ENCODE results near the gene CLASP1.
A peak's percentile ranks its signal among the peaks of the same experiment; 100 is the strongest.

Gene CLASP1

DNA sequence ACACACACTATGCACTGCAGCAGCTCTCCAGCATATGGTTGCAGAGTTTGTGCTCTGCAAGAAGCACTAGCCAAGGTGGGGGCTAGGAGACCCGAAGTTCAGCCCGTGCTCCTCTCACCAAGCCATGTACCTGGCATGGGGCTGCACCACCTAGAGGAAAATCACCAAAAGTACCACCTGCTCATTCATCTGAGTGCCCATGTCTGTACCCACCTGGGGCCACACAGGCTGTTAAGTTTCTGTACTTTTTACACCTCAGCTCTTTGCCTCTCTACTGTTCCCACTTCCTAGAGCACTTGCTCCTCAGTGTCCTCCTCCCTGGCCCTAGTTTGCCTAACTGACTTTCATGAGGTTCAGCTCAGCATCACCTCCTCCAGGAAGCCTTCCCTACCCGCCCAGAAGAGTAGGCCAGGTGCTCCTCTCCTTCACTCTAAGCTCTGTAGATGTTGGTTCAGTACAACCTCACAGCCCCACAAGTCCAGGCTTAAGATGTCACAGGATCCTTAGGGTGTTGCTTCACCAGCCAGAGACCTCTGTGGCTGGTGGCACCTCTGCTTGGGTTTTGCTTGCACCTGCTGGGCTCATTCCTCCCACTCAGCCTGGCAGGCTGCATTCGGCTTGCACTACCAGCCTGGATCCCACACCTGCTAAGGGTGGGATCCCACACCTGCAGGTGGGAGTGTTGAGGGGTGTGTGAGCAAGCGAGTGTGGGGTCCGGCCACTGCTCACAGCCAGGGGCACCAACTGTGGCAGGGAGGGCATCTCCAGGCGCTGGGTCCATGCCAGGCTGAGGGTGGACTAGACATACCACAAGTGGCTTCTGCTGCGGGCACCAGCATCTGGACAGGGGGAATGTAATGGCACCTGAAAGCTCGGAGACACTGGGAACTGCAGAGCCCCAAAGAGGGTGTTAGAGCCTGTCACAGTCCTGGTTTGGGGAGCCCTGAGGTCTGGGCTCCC lies 354.1 kb downstream of the CLASP1 start:
- ChIA-PET POLR2A (no interaction called here), CTCF (interaction anchor here (0.6 to 1.8 kb wide), 3 partner anchors 11 to 218 kb away, joined by 3 to 6 read pairs (median 4); no protein-coding TSS in a partner anchor)

DNA sequence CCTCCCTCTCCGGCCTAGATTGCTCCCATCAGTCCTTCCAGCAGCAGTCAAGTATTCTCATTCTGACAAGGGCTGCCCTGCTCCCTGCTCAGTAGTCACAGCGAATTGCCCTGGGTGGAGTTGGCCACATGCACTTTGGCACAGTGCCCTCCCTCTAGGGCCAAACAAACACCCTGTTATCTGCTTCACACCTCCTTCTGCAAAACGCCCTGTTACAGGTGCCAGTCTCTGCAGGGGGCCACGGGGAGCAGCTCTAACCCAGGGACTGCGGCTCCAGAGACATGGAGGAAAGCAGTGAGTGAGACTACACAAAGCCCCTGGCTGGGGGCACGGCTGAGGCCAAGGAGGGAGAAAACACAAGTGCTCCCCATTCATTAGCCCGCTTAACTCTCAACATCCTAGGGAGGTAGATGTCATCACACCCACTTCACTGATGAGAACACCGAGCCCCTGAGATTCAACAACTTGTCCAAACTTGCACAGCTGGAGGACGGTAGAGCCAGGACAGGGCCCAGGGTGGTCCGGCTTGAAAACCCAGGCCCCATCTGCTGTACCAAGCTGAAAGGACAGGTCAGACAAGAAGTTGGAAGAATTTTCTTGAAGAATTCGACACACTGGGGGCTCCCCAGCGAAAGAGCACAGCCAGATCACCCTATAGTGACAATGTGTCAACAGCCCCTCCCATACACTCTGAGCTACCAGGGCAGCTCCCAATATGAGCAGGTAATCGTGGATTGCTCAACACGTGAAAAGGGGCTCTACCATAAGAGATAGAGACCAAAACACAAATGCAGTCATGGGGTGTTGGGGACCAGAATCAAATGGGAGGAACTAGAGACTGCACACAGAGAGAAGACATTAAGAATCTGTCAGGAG lies 355.6 kb downstream of the CLASP1 start:
- Histone ChIP-seq H3K9me3 (ENCODE audit: control extremely low read depth in 1 of 5, control insufficient read depth in 4 of 5, insufficient read depth in 2 of 5, low read depth in 1 of 5, low read length in 4 of 5) (peaks cover 0 to 5% (median 0%) of the 10 kb centered on the region in 5 experiments), H3K4me1 (ENCODE audit: control extremely low read depth in 1 of 4, control insufficient read depth in 4 of 4, insufficient read depth in 4 of 4, low read length in 3 of 4) (peaks cover 0 to under 1% (median 0%) of the 10 kb centered on the region in 4 experiments), H3K4me3 (ENCODE audit: control insufficient read depth in 1 of 7, extremely low read depth in 1 of 7, insufficient read depth in 4 of 7, low read depth in 2 of 7, low read length in 6 of 7) (no peak overlapping the region), H3K36me3 (ENCODE audit: control insufficient read depth in 4 of 4, insufficient read depth in 4 of 4, low read length in 3 of 4) (no peaks in the 10 kb centered on the region), H3K27ac (ENCODE audit: insufficient read depth in 1 of 2, low read depth in 1 of 2, low read length in 2 of 2, poor library complexity in 1 of 2, severe bottlenecking in 2 of 2) (no peak overlapping the region), H3K27me3 (replicated peaks in 2 of 5; ENCODE audit: control insufficient read depth in 4 of 5, insufficient read depth in 5 of 5, low read length in 4 of 5) (no peaks in the 10 kb centered on the region)
- POLR2A ChIA-PET = no interaction called here
- CTCF ChIA-PET = interaction anchor here (1.2 kb wide), 1 partner anchor 27 kb away, joined by 6 read pairs; no protein-coding TSS in a partner anchor
- peak in 1 of 3 donors; percentile 22 for DNase-seq
- 88% methylated on average over 14 of the region's 14 CpGs for WGBS (ENCODE audit: insufficient coverage)

More for the DNA sequence above, 354.1 kb downstream of the CLASP1 start:
- no peak overlapping the region for H3K4me3 ChIP-seq (ENCODE audit: control insufficient read depth in 1 of 7, extremely low read depth in 1 of 7, insufficient read depth in 4 of 7, low read depth in 2 of 7, low read length in 6 of 7)
- WGBS (ENCODE audit: insufficient coverage) = 95% methylated on average over 7 of the region's 9 CpGs
- no peaks in the 10 kb centered on the region for H3K27me3 ChIP-seq (replicated peaks in 2 of 5; ENCODE audit: control insufficient read depth in 4 of 5, insufficient read depth in 5 of 5, low read length in 4 of 5)
- H3K9me3 ChIP-seq (ENCODE audit: control extremely low read depth in 1 of 5, control insufficient read depth in 4 of 5, insufficient read depth in 2 of 5, low read depth in 1 of 5, low read length in 4 of 5) = peaks cover 0 to 5% (median 0%) of the 10 kb centered on the region in 5 experiments
- no peak overlapping the region for H3K27ac ChIP-seq (ENCODE audit: insufficient read depth in 1 of 2, low read depth in 1 of 2, low read length in 2 of 2, poor library complexity in 1 of 2, severe bottlenecking in 2 of 2)
- H3K36me3 ChIP-seq (ENCODE audit: control insufficient read depth in 4 of 4, insufficient read depth in 4 of 4, low read length in 3 of 4) = no peaks in the 10 kb centered on the region
- H3K4me1 ChIP-seq (ENCODE audit: control extremely low read depth in 1 of 4, control insufficient read depth in 4 of 4, insufficient read depth in 4 of 4, low read length in 3 of 4) = no peaks in the 10 kb centered on the region
- DNase-seq = no peak

DNA sequence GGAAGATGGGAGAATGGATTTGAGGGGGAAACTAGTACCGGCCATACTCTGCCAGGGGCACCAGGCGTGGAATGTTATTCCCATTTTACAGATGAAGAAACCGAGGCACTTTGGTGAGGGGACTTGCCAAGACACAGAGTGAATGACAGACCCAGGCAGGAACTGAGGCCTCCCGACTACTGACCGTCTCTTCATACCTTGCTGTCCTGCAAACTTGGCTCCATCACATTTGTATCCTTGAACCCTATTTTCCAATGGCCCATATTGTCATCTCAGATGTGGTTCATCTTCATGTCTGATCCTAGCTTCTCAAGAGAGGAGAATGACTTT lies 358.0 kb downstream of the CLASP1 start:
- CTCF ChIA-PET = interaction anchor here (0.9 kb wide), 1 partner anchor 196 kb away, joined by 3 read pairs; no protein-coding TSS in a partner anchor
- 98% methylated on average over 5 of the region's 5 CpGs for WGBS (ENCODE audit: insufficient coverage)

DNA sequence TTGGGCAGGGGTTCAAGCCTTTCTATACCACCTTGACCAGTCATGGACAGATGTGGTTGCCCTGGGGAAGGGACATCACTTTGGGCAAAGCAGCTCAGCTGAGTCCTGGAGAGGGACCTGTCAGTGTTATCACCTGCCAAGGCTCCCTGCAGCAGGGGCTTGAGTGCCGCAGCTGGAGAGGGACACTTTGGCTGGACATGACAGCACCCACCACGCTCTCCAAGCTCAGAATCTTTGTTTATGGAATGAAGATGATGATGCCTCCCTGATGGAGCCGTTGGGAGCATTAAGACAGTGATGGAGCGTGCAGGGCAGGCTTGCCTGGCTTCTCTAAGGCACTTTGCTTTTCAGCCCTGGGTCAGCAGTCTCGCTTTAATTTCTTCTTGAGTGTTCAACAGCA lies 360.0 kb downstream of the CLASP1 start:
- no peak for DNase-seq
- Histone ChIP-seq H3K4me1 (ENCODE audit: control extremely low read depth in 1 of 4, control insufficient read depth in 4 of 4, insufficient read depth in 4 of 4, low read length in 3 of 4) (peaks cover 0 to 37% (median 15%) of the 10 kb centered on the region in 4 experiments), H3K27ac (ENCODE audit: insufficient read depth in 1 of 2, low read depth in 1 of 2, low read length in 2 of 2, poor library complexity in 1 of 2, severe bottlenecking in 2 of 2) (no peak overlapping the region), H3K4me3 (ENCODE audit: control insufficient read depth in 1 of 7, extremely low read depth in 1 of 7, insufficient read depth in 4 of 7, low read depth in 2 of 7, low read length in 6 of 7) (no peak overlapping the region), H3K27me3 (replicated peaks in 2 of 5; ENCODE audit: control insufficient read depth in 4 of 5, insufficient read depth in 5 of 5, low read length in 4 of 5) (peaks cover 0 to 17% (median under 1%) of the 10 kb centered on the region in 5 experiments), H3K9me3 (ENCODE audit: control extremely low read depth in 1 of 5, control insufficient read depth in 4 of 5, insufficient read depth in 2 of 5, low read depth in 1 of 5, low read length in 4 of 5) (no peaks in the 10 kb centered on the region), H3K36me3 (ENCODE audit: control insufficient read depth in 4 of 4, insufficient read depth in 4 of 4, low read length in 3 of 4) (no peaks in the 10 kb centered on the region)
- POLR2A ChIA-PET = interaction anchor here (0.7 kb wide), 1 partner anchor 202 kb away, joined by 3 read pairs; no protein-coding TSS in a partner anchor
- 95% methylated on average over 5 of the region's 5 CpGs for WGBS (ENCODE audit: insufficient coverage)
- CTCF ChIA-PET = interaction anchor here (1.0 kb wide), 1 partner anchor 9 kb away, joined by 4 read pairs; no protein-coding TSS in a partner anchor

More for the DNA sequence above, 358.0 kb downstream of the CLASP1 start:
- H3K4me1 ChIP-seq (ENCODE audit: control extremely low read depth in 1 of 4, control insufficient read depth in 4 of 4, insufficient read depth in 4 of 4, low read length in 3 of 4) = peaks cover 0 to 22% (median 4%) of the 10 kb centered on the region in 4 experiments
- H3K36me3 ChIP-seq (ENCODE audit: control insufficient read depth in 4 of 4, insufficient read depth in 4 of 4, low read length in 3 of 4) = no peaks in the 10 kb centered on the region
- POLR2A ChIA-PET = no interaction called here
- H3K27ac ChIP-seq (ENCODE audit: insufficient read depth in 1 of 2, low read depth in 1 of 2, low read length in 2 of 2, poor library complexity in 1 of 2, severe bottlenecking in 2 of 2) = no peak overlapping the region
- H3K9me3 ChIP-seq (ENCODE audit: control extremely low read depth in 1 of 5, control insufficient read depth in 4 of 5, insufficient read depth in 2 of 5, low read depth in 1 of 5, low read length in 4 of 5) = peaks cover 0 to 5% (median 0%) of the 10 kb centered on the region in 5 experiments
- no peak for DNase-seq
- peaks cover 0 to 2% (median 0%) of the 10 kb centered on the region in 5 experiments for H3K27me3 ChIP-seq (replicated peaks in 2 of 5; ENCODE audit: control insufficient read depth in 4 of 5, insufficient read depth in 5 of 5, low read length in 4 of 5)
- H3K4me3 ChIP-seq (ENCODE audit: control insufficient read depth in 1 of 7, extremely low read depth in 1 of 7, insufficient read depth in 4 of 7, low read depth in 2 of 7, low read length in 6 of 7) = no peak overlapping the region

DNA sequence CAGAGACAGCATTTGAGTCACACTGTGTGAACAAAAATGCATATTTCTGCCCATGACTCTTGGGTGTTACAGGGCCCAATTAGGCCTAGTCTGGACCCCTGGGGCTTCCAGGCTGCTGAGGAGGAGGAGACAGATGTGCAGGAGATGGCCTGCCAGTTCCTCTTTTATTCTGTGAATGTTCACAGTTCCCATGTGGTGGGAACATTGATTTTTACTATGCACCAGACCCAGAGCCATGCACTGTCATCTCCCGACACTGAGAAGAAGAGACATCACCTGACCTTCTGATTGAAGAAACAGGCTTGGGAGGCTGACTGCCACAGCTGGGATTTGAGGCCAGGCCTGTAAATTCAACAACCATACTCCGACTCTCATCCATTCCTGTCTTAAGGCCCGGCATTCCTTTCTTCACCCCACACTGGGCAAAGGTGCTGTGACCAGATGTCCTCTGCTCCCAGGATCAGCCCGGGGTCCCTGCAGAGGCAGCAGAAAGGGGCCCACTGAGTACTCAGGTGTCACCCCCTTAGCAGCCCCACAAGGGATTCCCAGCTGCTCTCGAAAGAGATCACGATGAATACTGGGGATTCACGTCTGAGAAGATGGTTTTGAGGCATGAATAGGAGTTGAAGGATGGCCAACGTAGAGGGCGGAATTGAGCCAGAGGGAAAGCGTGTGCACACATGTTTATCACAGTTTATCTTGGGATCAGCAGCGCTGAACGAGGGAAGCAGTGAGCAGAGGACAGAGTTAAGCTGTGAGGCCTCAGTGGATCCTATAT lies 360.6 kb downstream of the CLASP1 start:
- DNase-seq = peak in 2 of 3 donors; percentile 59 to 60
- CTCF ChIA-PET = interaction anchor here (1.0 kb wide), 1 partner anchor 9 kb away, joined by 4 read pairs; no protein-coding TSS in a partner anchor
- Histone ChIP-seq H3K9me3 (ENCODE audit: control extremely low read depth in 1 of 5, control insufficient read depth in 4 of 5, insufficient read depth in 2 of 5, low read depth in 1 of 5, low read length in 4 of 5) (no peaks in the 10 kb centered on the region), H3K27ac (ENCODE audit: insufficient read depth in 1 of 2, low read depth in 1 of 2, low read length in 2 of 2, poor library complexity in 1 of 2, severe bottlenecking in 2 of 2) (no peak overlapping the region), H3K4me3 (ENCODE audit: control insufficient read depth in 1 of 7, extremely low read depth in 1 of 7, insufficient read depth in 4 of 7, low read depth in 2 of 7, low read length in 6 of 7) (no peak overlapping the region), H3K4me1 (ENCODE audit: control extremely low read depth in 1 of 4, control insufficient read depth in 4 of 4, insufficient read depth in 4 of 4, low read length in 3 of 4) (peaks cover 0 to 38% (median 18%) of the 10 kb centered on the region in 4 experiments), H3K36me3 (ENCODE audit: control insufficient read depth in 4 of 4, insufficient read depth in 4 of 4, low read length in 3 of 4) (no peaks in the 10 kb centered on the region), H3K27me3 (replicated peaks in 2 of 5; ENCODE audit: control insufficient read depth in 4 of 5, insufficient read depth in 5 of 5, low read length in 4 of 5) (peaks cover 0 to 24% (median 7%) of the 10 kb centered on the region in 5 experiments)
- WGBS (ENCODE audit: insufficient coverage) = 95% methylated on average over 12 of the region's 12 CpGs
- POLR2A ChIA-PET = interaction anchor here (0.7 kb wide), 1 partner anchor 202 kb away, joined by 3 read pairs; no protein-coding TSS in a partner anchor

DNA sequence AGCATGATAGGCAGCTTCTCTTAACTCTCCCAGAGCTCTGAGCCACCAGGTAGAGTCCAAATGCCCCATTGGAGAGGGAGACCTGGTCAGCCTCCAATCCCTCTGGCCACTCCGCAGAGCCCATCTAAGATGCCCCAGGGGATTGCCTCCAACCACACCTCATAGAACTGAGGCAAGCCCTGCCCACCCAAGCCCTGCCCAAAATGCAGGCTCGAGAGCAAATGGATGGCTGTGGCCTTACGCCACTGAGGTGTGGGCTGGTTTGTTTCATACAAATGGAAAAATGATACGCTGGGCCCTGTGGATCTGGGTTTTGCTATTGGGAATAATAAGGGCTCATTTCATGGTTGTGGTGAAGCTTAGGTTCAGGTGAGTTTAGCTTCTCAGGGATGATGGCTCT lies 361.3 kb downstream of the CLASP1 start:
- H3K4me3 ChIP-seq (ENCODE audit: control insufficient read depth in 1 of 7, extremely low read depth in 1 of 7, insufficient read depth in 4 of 7, low read depth in 2 of 7, low read length in 6 of 7) = no peak overlapping the region
- peaks cover 0 to 42% (median 18%) of the 10 kb centered on the region in 4 experiments for H3K4me1 ChIP-seq (ENCODE audit: control extremely low read depth in 1 of 4, control insufficient read depth in 4 of 4, insufficient read depth in 4 of 4, low read length in 3 of 4)
- WGBS (ENCODE audit: insufficient coverage) = 100% methylated on average over 2 of the region's 4 CpGs
- H3K36me3 ChIP-seq (ENCODE audit: control insufficient read depth in 4 of 4, insufficient read depth in 4 of 4, low read length in 3 of 4) = no peaks in the 10 kb centered on the region
- DNase-seq = no peak
- ChIA-PET CTCF (interaction anchor here (1.1 kb wide), 1 partner anchor 9 kb away, joined by 3 read pairs; no protein-coding TSS in a partner anchor), POLR2A (no interaction called here)
- no peaks in the 10 kb centered on the region for H3K9me3 ChIP-seq (ENCODE audit: control extremely low read depth in 1 of 5, control insufficient read depth in 4 of 5, insufficient read depth in 2 of 5, low read depth in 1 of 5, low read length in 4 of 5)
- H3K27ac ChIP-seq (ENCODE audit: insufficient read depth in 1 of 2, low read depth in 1 of 2, low read length in 2 of 2, poor library complexity in 1 of 2, severe bottlenecking in 2 of 2) = no peak overlapping the region
- H3K27me3 ChIP-seq (replicated peaks in 2 of 5; ENCODE audit: control insufficient read depth in 4 of 5, insufficient read depth in 5 of 5, low read length in 4 of 5) = peaks cover 0 to 31% (median 9%) of the 10 kb centered on the region in 5 experiments
